ENCODE data around the gene IL1RL2. TPM values are rescaled to one million over a fixed set of nuclear protein-coding genes. Genes with fewer than 3 reads are reported as not detected.
A peak's percentile ranks its signal among the peaks of the same experiment; 100 is the strongest.

IL1RL2 gene
- total and polyA plus RNA-seq, 2 donors (not counting 1 experiment from before 2014, with no cell fraction given), result 0.28 to 2.6 TPM

DNA sequence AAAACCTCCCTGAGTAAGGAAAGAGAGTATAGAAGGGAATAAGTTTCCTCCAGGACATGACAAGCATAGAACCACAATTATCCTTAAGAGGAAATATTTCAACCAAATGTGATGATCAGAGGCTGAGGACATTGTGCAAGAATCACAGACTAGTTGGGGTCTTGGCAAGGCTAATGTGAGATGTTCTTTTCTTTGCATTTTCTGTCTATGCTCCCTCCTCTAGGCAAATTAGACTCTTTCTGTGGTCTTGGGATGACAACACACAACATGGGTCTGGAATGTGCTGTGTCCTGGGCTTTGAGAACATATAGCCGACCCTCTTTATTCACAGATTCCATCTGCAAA lies 92.5 kb downstream of the IL1RL2 start:
- Histone ChIP-seq H4K20me1 (ENCODE audit: control insufficient read depth, extremely low read depth, insufficient read depth, low read length) (no peaks in the 10 kb centered on the region), H3K36me3 (ENCODE audit: control insufficient read depth, insufficient read depth, low read length) (no peaks in the 10 kb centered on the region), H2AFZ (ENCODE audit: low read length) (no peak overlapping the region), H3K27me3 (ENCODE audit: control insufficient read depth, insufficient read depth, low read length) (peaks cover 2% of the 10 kb centered on the region), H3K79me2 (ENCODE audit: control insufficient read depth, insufficient read depth, low read length) (no peaks in the 10 kb centered on the region), H3K4me3 (replicated peaks in 1 of 4; ENCODE audit: control extremely low read depth in 1 of 4, insufficient read depth in 1 of 4, low read depth in 3 of 4, low read length in 4 of 4) (no peak overlapping the region), H3K9me3 (ENCODE audit: control insufficient read depth, insufficient read depth, low read depth, low read length) (no peaks in the 10 kb centered on the region), H3K27ac (ENCODE audit: insufficient read depth, low read length) (no peak overlapping the region), H3K4me1 (ENCODE audit: control insufficient read depth, extremely low read depth, insufficient read depth, low read length) (no peaks in the 10 kb centered on the region), H3K4me2 (ENCODE audit: extremely low read depth, insufficient read depth, low read length) (no peak overlapping the region), H3K9ac (ENCODE audit: insufficient read depth, low read length) (no peak overlapping the region)
- DNase-seq (ENCODE audit: low read depth in 2 of 2), result peak in 1 of 2 donors; percentile 48
- TF ChIP-seq, protein P1, sequence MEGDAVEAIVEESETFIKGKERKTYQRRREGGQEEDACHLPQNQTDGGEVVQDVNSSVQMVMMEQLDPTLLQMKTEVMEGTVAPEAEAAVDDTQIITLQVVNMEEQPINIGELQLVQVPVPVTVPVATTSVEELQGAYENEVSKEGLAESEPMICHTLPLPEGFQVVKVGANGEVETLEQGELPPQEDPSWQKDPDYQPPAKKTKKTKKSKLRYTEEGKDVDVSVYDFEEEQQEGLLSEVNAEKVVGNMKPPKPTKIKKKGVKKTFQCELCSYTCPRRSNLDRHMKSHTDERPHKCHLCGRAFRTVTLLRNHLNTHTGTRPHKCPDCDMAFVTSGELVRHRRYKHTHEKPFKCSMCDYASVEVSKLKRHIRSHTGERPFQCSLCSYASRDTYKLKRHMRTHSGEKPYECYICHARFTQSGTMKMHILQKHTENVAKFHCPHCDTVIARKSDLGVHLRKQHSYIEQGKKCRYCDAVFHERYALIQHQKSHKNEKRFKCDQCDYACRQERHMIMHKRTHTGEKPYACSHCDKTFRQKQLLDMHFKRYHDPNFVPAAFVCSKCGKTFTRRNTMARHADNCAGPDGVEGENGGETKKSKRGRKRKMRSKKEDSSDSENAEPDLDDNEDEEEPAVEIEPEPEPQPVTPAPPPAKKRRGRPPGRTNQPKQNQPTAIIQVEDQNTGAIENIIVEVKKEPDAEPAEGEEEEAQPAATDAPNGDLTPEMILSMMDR (conservative IDR thresholded peaks at IDR 0.05 in 1 of 2, IDR thresholded peaks at IDR 0.05 in 1 of 2; ENCODE audit: low read depth in 1 of 2, low read length in 2 of 2), result no peak
- no peak for TF ChIP-seq EZH2 (IDR thresholded peaks at IDR 0.05; ENCODE audit: low read length, missing control alignments)

DNA sequence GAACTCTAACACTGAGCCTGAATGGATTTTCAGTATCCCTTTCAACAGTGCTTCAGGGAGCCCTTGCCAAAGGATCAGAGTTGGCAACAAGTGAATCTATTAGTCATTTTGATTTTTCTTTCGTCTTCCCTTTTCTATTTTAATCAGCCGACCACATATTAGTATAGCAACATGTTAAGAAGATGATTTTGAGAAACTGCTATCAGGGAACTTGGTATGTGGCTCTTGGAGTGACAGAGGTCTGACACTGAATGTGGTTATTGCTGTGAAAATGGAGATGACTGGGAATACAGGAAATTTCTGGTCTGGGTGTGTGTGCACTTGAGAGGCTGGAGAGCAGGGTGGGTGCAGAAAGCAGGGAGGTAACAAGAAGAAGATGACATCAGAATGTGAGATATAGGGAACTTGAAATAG lies 95.9 kb downstream of the IL1RL2 start:
- Histone ChIP-seq H3K9ac (ENCODE audit: insufficient read depth, low read length) (no peak overlapping the region), H3K79me2 (ENCODE audit: control insufficient read depth, insufficient read depth, low read length) (no peaks in the 10 kb centered on the region), H4K20me1 (ENCODE audit: control insufficient read depth, extremely low read depth, insufficient read depth, low read length) (no peaks in the 10 kb centered on the region), H3K36me3 (ENCODE audit: control insufficient read depth, insufficient read depth, low read length) (no peaks in the 10 kb centered on the region), H3K27me3 (ENCODE audit: control insufficient read depth, insufficient read depth, low read length) (peaks cover 2% of the 10 kb centered on the region), H3K4me3 (replicated peaks in 1 of 4; ENCODE audit: control extremely low read depth in 1 of 4, insufficient read depth in 1 of 4, low read depth in 3 of 4, low read length in 4 of 4) (no peak overlapping the region), H2AFZ (ENCODE audit: low read length) (no peak overlapping the region), H3K27ac (ENCODE audit: insufficient read depth, low read length) (no peak overlapping the region), H3K4me1 (ENCODE audit: control insufficient read depth, extremely low read depth, insufficient read depth, low read length) (no peaks in the 10 kb centered on the region), H3K4me2 (ENCODE audit: extremely low read depth, insufficient read depth, low read length) (no peak overlapping the region), H3K9me3 (ENCODE audit: control insufficient read depth, insufficient read depth, low read depth, low read length) (no peaks in the 10 kb centered on the region)
- TF ChIP-seq EZH2 (IDR thresholded peaks at IDR 0.05; ENCODE audit: low read length, missing control alignments), result no peak
- TF ChIP-seq, protein P1 (conservative IDR thresholded peaks at IDR 0.05 in 1 of 2, IDR thresholded peaks at IDR 0.05 in 1 of 2; ENCODE audit: low read depth in 1 of 2, low read length in 2 of 2), result no peak
- peak in 1 of 2 donors; percentile 43 for DNase-seq (ENCODE audit: low read depth in 2 of 2)

DNA sequence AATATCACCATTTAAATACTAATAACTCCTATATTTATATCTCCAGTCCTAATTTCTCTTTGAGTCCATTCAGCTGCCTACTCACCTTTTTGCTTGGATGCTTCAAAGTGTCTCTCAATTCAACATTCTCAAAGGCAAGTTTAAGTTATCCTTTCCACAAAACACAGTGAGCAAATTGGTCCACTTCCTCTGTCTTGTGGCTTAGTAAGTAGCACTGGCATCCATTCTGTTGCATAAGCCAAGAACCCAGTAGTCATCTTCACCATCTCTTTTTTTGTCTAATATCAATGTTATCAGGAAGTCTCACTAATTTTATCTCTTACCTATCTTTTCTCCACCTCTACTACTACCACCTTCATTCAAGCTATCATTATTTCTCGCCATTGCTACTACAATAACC lies 97.2 kb downstream of the IL1RL2 start:
- H3K36me3 ChIP-seq (ENCODE audit: control insufficient read depth, insufficient read depth, low read length), result no peaks in the 10 kb centered on the region
- H4K20me1 ChIP-seq (ENCODE audit: control insufficient read depth, extremely low read depth, insufficient read depth, low read length), result no peaks in the 10 kb centered on the region
- H3K27ac ChIP-seq (ENCODE audit: insufficient read depth, low read length), result no peak overlapping the region
- peak in 1 of 2 donors; percentile 24 for DNase-seq (ENCODE audit: low read depth in 2 of 2)
- H3K9ac ChIP-seq (ENCODE audit: insufficient read depth, low read length), result no peak overlapping the region
- H2AFZ ChIP-seq (ENCODE audit: low read length), result no peak overlapping the region
- H3K79me2 ChIP-seq (ENCODE audit: control insufficient read depth, insufficient read depth, low read length), result no peaks in the 10 kb centered on the region
- H3K27me3 ChIP-seq (ENCODE audit: control insufficient read depth, insufficient read depth, low read length), result peaks cover 2% of the 10 kb centered on the region
- H3K4me3 ChIP-seq (replicated peaks in 1 of 4; ENCODE audit: control extremely low read depth in 1 of 4, insufficient read depth in 1 of 4, low read depth in 3 of 4, low read length in 4 of 4), result no peak overlapping the region
- no peaks in the 10 kb centered on the region for H3K9me3 ChIP-seq (ENCODE audit: control insufficient read depth, insufficient read depth, low read depth, low read length)
- TF ChIP-seq, protein P1 (conservative IDR thresholded peaks at IDR 0.05 in 1 of 2, IDR thresholded peaks at IDR 0.05 in 1 of 2; ENCODE audit: low read depth in 1 of 2, low read length in 2 of 2), result no peak
- TF ChIP-seq EZH2 (IDR thresholded peaks at IDR 0.05; ENCODE audit: low read length, missing control alignments), result no peak
- no peak overlapping the region for H3K4me2 ChIP-seq (ENCODE audit: extremely low read depth, insufficient read depth, low read length)
- H3K4me1 ChIP-seq (ENCODE audit: control insufficient read depth, extremely low read depth, insufficient read depth, low read length), result no peaks in the 10 kb centered on the region

All from fibroblast of lung (primary cell).